Glutamatergic neuron (in vitro differentiated cells): Measurements from ENCODE around the gene SLC1A7. TPM values are rescaled to one million over a fixed set of nuclear protein-coding genes. Genes with fewer than 3 reads are reported as not detected.

Experiments used
- DNase-seq: peaks from one replicate; pipeline ENCODE4 v3.0.0; 2022
- H3K27ac Mint-ChIP-seq: one replicate; pipeline ENCODE4 v1.8.0; 2020; ENCODE audit warnings: mild to moderate bottlenecking, mixed read lengths, inconsistent platforms; ENCODE audit not compliant: unreplicated experiment
- H3K27me3 Mint-ChIP-seq: one replicate; pipeline ENCODE4 v1.8.0; 2020; ENCODE audit warnings: mild to moderate bottlenecking, moderate library complexity, mixed read lengths, inconsistent platforms; ENCODE audit not compliant: unreplicated experiment
- H3K36me3 Mint-ChIP-seq: one replicate; pipeline ENCODE4 v1.8.0; 2020; ENCODE audit warnings: mild to moderate bottlenecking, mixed read lengths, inconsistent platforms; ENCODE audit not compliant: unreplicated experiment
- H3K4me1 Mint-ChIP-seq: one replicate; pipeline ENCODE4 v1.8.0; 2020; ENCODE audit warnings: mild to moderate bottlenecking, low read depth, mixed read lengths, inconsistent platforms; ENCODE audit not compliant: unreplicated experiment
- H3K4me3 Mint-ChIP-seq: one replicate; pipeline ENCODE4 v1.8.0; 2020; ENCODE audit warnings: mild to moderate bottlenecking, mixed read lengths, inconsistent platforms; ENCODE audit not compliant: unreplicated experiment
- H3K9me3 Mint-ChIP-seq: one replicate; pipeline ENCODE4 v1.8.0; 2020; ENCODE audit warnings: mild to moderate bottlenecking, moderate library complexity, mixed read lengths, inconsistent platforms; ENCODE audit not compliant: unreplicated experiment
- CTCF ChIP-seq: fragments of 200-600 bp; sonication (generic); IDR thresholded peaks from one replicate; pipeline ENCODE4 v1.5.0; 2021; ENCODE audit not compliant: partially characterized antibody, unreplicated experiment
- total RNA-seq: library from RNA; stranded (reverse); fragmentation: NEBNext Ultra II Directional; extraction: Animal tissue kit (Norgen Biotek cat#: 25700); gene quantifications from one replicate; pipeline ENCODE4 v1.2.1, GENCODE V29; 2021; ENCODE audit not compliant: unreplicated experiment

The SLC1A7 gene
- total RNA-seq, 1 donor from 2014 or later, result not detected

GRCh38 chr1:53073868-53074311, 68.5 kb downstream of the SLC1A7 start:
- no peaks in the 10 kb centered on the region for H3K36me3 Mint-ChIP-seq
- TF ChIP-seq CTCF, result no peak
- peak; percentile 62 for DNase-seq
- peaks cover 6% of the 10 kb centered on the region for H3K9me3 Mint-ChIP-seq
- peak overlapping the region; percentile 93 for H3K27ac Mint-ChIP-seq
- peaks cover 7% of the 10 kb centered on the region for H3K27me3 Mint-ChIP-seq
- H3K4me1 Mint-ChIP-seq, result peaks cover 12% of the 10 kb centered on the region
- no peak overlapping the region for H3K4me3 Mint-ChIP-seq

- peak overlapping the region; percentile 93 for H3K27ac Mint-ChIP-seq
- no peak for TF ChIP-seq CTCF
- H3K4me1 Mint-ChIP-seq, result peaks cover 12% of the 10 kb centered on the region
- H3K27me3 Mint-ChIP-seq, result peaks cover 7% of the 10 kb centered on the region
- H3K4me3 Mint-ChIP-seq, result no peak overlapping the region
- no peaks in the 10 kb centered on the region for H3K36me3 Mint-ChIP-seq
- DNase-seq, result no peak
- peaks cover 6% of the 10 kb centered on the region for H3K9me3 Mint-ChIP-seq
Measured at GRCh38 chr1:53073287-53073686, 69.2 kb downstream of the SLC1A7 start.

GRCh38 chr1:53071915-53072314, 70.5 kb downstream of the SLC1A7 start:
- H3K9me3 Mint-ChIP-seq, result peaks cover 6% of the 10 kb centered on the region
- peaks cover 12% of the 10 kb centered on the region for H3K4me1 Mint-ChIP-seq
- no peaks in the 10 kb centered on the region for H3K36me3 Mint-ChIP-seq
- DNase-seq, result no peak
- H3K27me3 Mint-ChIP-seq, result peaks cover 8% of the 10 kb centered on the region
- no peak for TF ChIP-seq CTCF
- H3K4me3 Mint-ChIP-seq, result no peak overlapping the region
- no peak overlapping the region for H3K27ac Mint-ChIP-seq

GRCh38 chr1:53071167-53071865, 71.1 kb downstream of the SLC1A7 start:
- H3K9me3 Mint-ChIP-seq, result peaks cover 6% of the 10 kb centered on the region

More at GRCh38 chr1:53071167-53071865, 71.1 kb downstream of the SLC1A7 start:
- Mint-ChIP-seq H3K4me1 (peaks cover 12% of the 10 kb centered on the region), H3K4me3 (no peak overlapping the region), H3K27ac (no peak overlapping the region), H3K27me3 (peaks cover 8% of the 10 kb centered on the region), H3K36me3 (no peaks in the 10 kb centered on the region)
- TF ChIP-seq CTCF, result no peak
- no peak for DNase-seq
